ENCODE results near the gene CHST7.

Gene CHST7

GRCh38 chrX:46627711-46628419 is 54.3 kb downstream of the CHST7 start:
- Histone ChIP-seq H3K9me3 (ENCODE audit: low read length) (no peaks in the 10 kb centered on the region), H3K4me1 (ENCODE audit: insufficient read depth, low read length) (no peaks in the 10 kb centered on the region), H3K4me3 (ENCODE audit: low read length) (no peak overlapping the region), H3K27me3 (ENCODE audit: insufficient read depth, low read length) (no peaks in the 10 kb centered on the region), H2AFZ (ENCODE audit: low read depth, low read length) (no peak overlapping the region), H3K36me3 (ENCODE audit: insufficient read depth, low read length) (no peaks in the 10 kb centered on the region)

- Histone ChIP-seq H3K27me3 (ENCODE audit: insufficient read depth, low read length) (no peaks in the 10 kb centered on the region), H3K36me3 (ENCODE audit: insufficient read depth, low read length) (no peaks in the 10 kb centered on the region), H2AFZ (ENCODE audit: low read depth, low read length) (no peak overlapping the region)
These were observed 55.2 kb downstream of the CHST7 start for GRCh38 chrX:46628460-46629371.

GRCh38 chrX:46630141-46630540 is 56.6 kb downstream of the CHST7 start:
- Histone ChIP-seq H3K36me3 (ENCODE audit: insufficient read depth, low read length) (no peaks in the 10 kb centered on the region), H3K27me3 (ENCODE audit: insufficient read depth, low read length) (no peaks in the 10 kb centered on the region), H3K4me1 (ENCODE audit: insufficient read depth, low read length) (no peaks in the 10 kb centered on the region), H2AFZ (ENCODE audit: low read depth, low read length) (no peak overlapping the region), H3K9me3 (ENCODE audit: low read length) (no peaks in the 10 kb centered on the region), H3K4me3 (ENCODE audit: low read length) (no peak overlapping the region)

More at GRCh38 chrX:46628460-46629371, 55.2 kb downstream of the CHST7 start:
- Histone ChIP-seq H3K4me3 (ENCODE audit: low read length) (no peak overlapping the region), H3K9me3 (ENCODE audit: low read length) (no peaks in the 10 kb centered on the region), H3K4me1 (ENCODE audit: insufficient read depth, low read length) (no peaks in the 10 kb centered on the region)

DNA sequence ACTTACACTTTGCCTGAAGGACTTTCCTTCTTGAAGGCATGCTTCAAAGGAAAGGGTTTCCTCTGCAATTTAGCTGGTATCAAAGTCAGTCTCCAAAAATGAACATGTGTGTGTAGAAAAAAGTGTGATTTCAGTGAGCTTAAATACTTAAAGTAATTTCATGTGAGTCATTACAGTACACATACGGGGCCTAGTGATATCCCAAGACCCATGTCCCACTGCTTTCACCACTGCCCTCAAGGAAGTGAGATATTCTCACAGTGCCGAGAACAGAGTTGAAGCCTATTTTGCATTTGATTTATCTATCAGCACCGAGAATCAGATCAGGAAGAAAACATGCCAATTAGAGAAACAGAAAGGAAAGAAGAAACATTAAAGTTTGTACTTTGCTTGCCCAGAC is 61.0 kb downstream of the CHST7 start:
- Histone ChIP-seq H3K4me3 (ENCODE audit: low read length) (no peak overlapping the region), H3K9me3 (ENCODE audit: low read length) (no peaks in the 10 kb centered on the region), H3K36me3 (ENCODE audit: insufficient read depth, low read length) (no peaks in the 10 kb centered on the region), H3K4me1 (ENCODE audit: insufficient read depth, low read length) (no peaks in the 10 kb centered on the region), H2AFZ (ENCODE audit: low read depth, low read length) (no peak overlapping the region), H3K27me3 (ENCODE audit: insufficient read depth, low read length) (no peaks in the 10 kb centered on the region)

GRCh38 chrX:46635186-46635585 is 61.6 kb downstream of the CHST7 start:
- Histone ChIP-seq H3K4me1 (ENCODE audit: insufficient read depth, low read length) (no peaks in the 10 kb centered on the region), H2AFZ (ENCODE audit: low read depth, low read length) (no peak overlapping the region), H3K9me3 (ENCODE audit: low read length) (no peaks in the 10 kb centered on the region), H3K36me3 (ENCODE audit: insufficient read depth, low read length) (no peaks in the 10 kb centered on the region), H3K4me3 (ENCODE audit: low read length) (no peak overlapping the region), H3K27me3 (ENCODE audit: insufficient read depth, low read length) (no peaks in the 10 kb centered on the region)

DNA sequence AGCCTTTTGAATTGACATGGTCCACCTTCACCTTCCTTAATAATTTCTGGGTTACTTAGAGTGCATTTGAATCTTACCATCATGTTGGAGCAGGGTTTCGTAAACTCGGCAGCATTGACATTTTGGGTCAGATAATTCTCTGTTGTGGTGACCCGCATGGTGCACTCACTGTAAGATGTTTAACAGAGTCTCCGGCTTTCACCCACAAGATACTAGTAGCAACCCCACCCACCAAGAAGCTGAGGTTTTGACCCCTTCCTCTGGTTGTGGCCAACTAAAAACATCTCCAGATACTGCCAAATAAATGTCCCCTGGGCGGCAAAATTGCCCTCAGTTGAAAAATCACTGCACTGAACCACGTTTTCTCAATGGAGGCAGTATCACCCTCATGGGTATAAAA is 62.7 kb downstream of the CHST7 start:
- H3K27me3 ChIP-seq (ENCODE audit: insufficient read depth, low read length), result no peaks in the 10 kb centered on the region
- no peak overlapping the region for H2AFZ ChIP-seq (ENCODE audit: low read depth, low read length)
- H3K4me1 ChIP-seq (ENCODE audit: insufficient read depth, low read length), result no peaks in the 10 kb centered on the region
- no peaks in the 10 kb centered on the region for H3K36me3 ChIP-seq (ENCODE audit: insufficient read depth, low read length)
- H3K4me3 ChIP-seq (ENCODE audit: low read length), result no peak overlapping the region
- no peaks in the 10 kb centered on the region for H3K9me3 ChIP-seq (ENCODE audit: low read length)

- Histone ChIP-seq H3K4me1 (ENCODE audit: insufficient read depth, low read length) (no peaks in the 10 kb centered on the region), H2AFZ (ENCODE audit: low read depth, low read length) (no peak overlapping the region), H3K27me3 (ENCODE audit: insufficient read depth, low read length) (no peaks in the 10 kb centered on the region), H3K9me3 (ENCODE audit: low read length) (no peaks in the 10 kb centered on the region), H3K4me3 (ENCODE audit: low read length) (no peak overlapping the region), H3K36me3 (ENCODE audit: insufficient read depth, low read length) (no peaks in the 10 kb centered on the region)
These were observed 64.4 kb downstream of the CHST7 start for GRCh38 chrX:46637938-46638337.

- peaks cover 5% of the 10 kb centered on the region for H3K4me1 ChIP-seq (ENCODE audit: insufficient read depth, low read length)
- H3K27me3 ChIP-seq (ENCODE audit: insufficient read depth, low read length), result no peaks in the 10 kb centered on the region
- H2AFZ ChIP-seq (ENCODE audit: low read depth, low read length), result no peak overlapping the region
- H3K36me3 ChIP-seq (ENCODE audit: insufficient read depth, low read length), result no peaks in the 10 kb centered on the region
- no peaks in the 10 kb centered on the region for H3K9me3 ChIP-seq (ENCODE audit: low read length)
- H3K4me3 ChIP-seq (ENCODE audit: low read length), result no peak overlapping the region
These were observed 68.6 kb downstream of the CHST7 start for GRCh38 chrX:46642145-46642544.

GRCh38 chrX:46643636-46644035 is 70.1 kb downstream of the CHST7 start:
- H3K4me3 ChIP-seq (ENCODE audit: low read length), result no peak overlapping the region
- no peaks in the 10 kb centered on the region for H3K9me3 ChIP-seq (ENCODE audit: low read length)
- peaks cover 13% of the 10 kb centered on the region for H3K4me1 ChIP-seq (ENCODE audit: insufficient read depth, low read length)
- H3K27me3 ChIP-seq (ENCODE audit: insufficient read depth, low read length), result no peaks in the 10 kb centered on the region
- H2AFZ ChIP-seq (ENCODE audit: low read depth, low read length), result no peak overlapping the region
- no peaks in the 10 kb centered on the region for H3K36me3 ChIP-seq (ENCODE audit: insufficient read depth, low read length)

DNA sequence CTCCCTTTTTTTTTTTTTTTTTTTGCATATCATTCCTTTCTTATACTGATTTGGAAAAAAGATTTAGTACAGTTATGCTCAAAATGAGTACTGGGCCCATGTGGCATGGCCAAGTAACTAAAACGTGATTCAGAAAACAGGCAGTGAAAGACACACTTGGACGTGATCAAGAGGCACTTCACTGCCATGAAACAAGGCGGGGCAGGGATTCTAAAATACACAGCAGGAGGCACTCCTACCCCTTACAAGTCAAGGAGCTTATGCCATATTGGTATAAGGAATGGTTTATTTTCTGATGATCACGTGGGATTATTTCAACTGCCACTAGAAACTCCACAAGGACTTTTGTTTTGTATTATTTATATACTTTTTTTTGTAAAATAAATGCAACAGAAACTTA is 72.0 kb downstream of the CHST7 start:
- Histone ChIP-seq H3K9me3 (ENCODE audit: low read length) (no peaks in the 10 kb centered on the region), H3K4me1 (ENCODE audit: insufficient read depth, low read length) (peaks cover 32% of the 10 kb centered on the region), H2AFZ (ENCODE audit: low read depth, low read length) (no peak overlapping the region), H3K4me3 (ENCODE audit: low read length) (no peak overlapping the region), H3K36me3 (ENCODE audit: insufficient read depth, low read length) (no peaks in the 10 kb centered on the region), H3K27me3 (ENCODE audit: insufficient read depth, low read length) (no peaks in the 10 kb centered on the region)

- no peak overlapping the region for H3K4me3 ChIP-seq (ENCODE audit: low read length)
- no peaks in the 10 kb centered on the region for H3K36me3 ChIP-seq (ENCODE audit: insufficient read depth, low read length)
- no peaks in the 10 kb centered on the region for H3K27me3 ChIP-seq (ENCODE audit: insufficient read depth, low read length)
- no peak overlapping the region for H2AFZ ChIP-seq (ENCODE audit: low read depth, low read length)
- no peaks in the 10 kb centered on the region for H3K9me3 ChIP-seq (ENCODE audit: low read length)
- H3K4me1 ChIP-seq (ENCODE audit: insufficient read depth, low read length), result peaks cover 32% of the 10 kb centered on the region
These were observed 73.7 kb downstream of the CHST7 start for GRCh38 chrX:46647251-46647650.

All from neuron (in vitro differentiated cells).